GM18520 (cell line): ENCODE results near the gene NHLRC4.

Experiments
- ATAC-seq: cut with Tn5 transposase; IDR thresholded peaks from one replicate; pipeline ENCODE4 v1.9.1; 2021; ENCODE audit not compliant: unreplicated experiment

NHLRC4 gene

GRCh38 chr16:530111-530817, 36.5 kb upstream of the NHLRC4 start:
- ATAC-seq, result no peak

DNA sequence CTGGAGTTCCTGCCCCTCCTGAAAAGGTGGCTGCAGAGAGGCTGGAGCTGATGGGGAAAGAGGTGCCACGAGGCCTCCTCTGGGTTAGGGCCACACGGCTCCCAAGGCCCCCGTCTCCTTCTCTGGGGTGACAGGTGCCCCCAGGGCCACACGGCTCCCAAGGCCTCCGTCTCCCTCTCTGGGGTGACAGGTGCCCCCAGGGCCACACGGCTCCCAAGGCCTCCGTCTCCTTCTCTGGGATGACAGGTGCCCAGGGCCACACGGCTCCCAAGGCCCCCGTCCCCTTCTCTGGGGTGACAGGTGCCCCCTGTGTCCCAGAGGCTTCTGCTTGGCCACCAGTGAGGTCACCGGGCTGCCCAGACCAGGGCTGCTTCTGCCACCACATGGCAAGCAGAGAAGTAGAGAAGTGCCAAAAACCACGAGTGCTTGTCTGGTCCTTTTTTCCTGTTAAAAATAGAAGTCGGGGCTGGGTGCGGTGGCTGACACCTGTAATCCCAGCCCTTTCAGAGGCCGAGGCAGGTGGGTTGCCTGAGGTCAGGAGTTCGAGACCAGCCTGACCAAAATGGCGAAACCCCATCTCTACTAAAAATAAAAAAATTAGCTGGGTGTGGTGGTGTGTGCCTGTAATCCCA, 35.2 kb upstream of the NHLRC4 start:
- ATAC-seq, result no peak

DNA sequence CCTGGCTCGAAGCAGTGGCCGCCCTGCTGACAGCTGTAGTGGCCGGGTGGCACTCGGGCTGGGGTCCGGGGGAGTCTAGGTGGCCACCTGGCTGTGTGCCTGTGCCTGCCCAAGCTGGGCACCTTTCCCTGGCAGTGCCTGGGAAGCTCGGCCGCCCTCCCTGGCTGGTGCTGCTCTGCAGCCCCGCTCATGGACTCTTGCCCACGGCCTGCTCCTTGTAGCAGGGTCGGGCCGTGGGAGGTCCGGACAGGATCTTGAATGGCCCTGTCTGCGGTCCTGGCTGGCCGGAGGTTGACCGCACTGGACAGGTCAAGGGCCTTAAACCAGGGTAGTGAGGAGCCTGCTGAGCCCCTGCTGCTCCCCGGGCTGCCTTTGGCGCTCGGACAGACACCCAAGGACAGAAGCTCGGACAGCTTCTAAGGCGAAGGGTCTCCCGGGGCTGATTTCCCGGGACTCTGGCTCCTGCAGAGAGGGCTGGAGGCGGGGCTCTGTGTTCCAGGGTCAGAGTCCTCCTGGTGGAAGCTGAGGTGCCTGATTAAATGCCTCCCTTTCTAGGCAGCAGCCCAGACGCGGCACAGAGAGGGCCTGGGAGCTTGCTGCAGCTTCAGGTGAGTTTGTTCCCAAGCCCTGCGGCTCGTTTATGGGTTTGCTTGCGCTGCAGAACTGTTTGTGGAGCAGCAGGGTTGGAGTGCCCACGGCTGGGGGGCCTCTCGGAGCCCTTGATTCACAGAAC, 33.2 kb upstream of the NHLRC4 start:
- no peak for ATAC-seq

GRCh38 chr16:534135-534534, 32.7 kb upstream of the NHLRC4 start:
- no peak for ATAC-seq

DNA sequence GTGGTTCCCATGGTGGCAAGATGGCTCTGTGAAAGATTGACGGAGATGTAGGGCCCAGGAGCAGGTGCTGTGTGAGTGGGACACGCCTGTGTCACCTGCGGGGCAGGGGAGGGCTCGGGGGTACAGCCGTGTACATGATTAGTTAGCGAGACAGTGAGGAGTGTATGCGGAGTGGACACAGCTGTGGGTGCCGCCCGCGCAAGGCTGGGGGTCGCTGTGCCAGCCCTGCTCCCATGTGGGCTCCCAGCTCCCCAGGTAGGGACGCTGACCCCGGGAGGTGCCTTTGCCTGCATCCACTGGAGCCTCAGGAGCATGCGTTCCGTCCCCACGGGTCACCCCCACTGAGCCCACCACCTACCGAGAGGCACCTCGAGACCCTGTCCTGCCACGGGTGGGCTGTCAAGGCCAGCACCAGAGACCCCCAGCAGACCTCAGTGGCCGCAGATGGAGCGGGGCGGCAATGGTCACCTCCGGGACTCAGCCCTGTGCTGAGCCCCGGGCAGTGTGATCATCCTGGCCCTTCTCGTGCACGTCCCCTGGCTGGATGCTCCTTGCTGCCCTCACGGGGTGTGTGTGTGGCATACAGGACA, 31.9 kb upstream of the NHLRC4 start:
- no peak for ATAC-seq

GRCh38 chr16:535446-536405, 31.1 kb upstream of the NHLRC4 start:
- ATAC-seq, result no peak

DNA sequence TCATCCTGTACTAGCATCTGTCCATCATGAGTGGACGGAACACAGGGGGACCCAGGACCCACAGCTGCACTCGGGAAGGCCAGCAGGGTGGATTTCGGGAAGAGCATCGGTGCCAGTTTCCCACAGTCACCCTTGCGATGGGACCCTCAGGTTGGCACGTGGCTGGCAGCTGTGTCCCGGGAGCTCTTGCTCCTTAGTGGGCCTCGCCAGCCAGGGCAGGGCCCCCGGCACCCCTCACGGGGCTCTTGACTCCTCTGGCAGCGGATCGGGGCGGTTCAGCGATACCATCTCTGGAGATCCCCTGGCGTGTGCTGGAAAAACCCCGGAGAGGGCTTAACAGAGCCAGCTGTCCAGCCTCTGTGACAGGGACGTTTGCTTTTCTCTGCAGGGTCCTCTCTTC, 30.1 kb upstream of the NHLRC4 start:
- no peak for ATAC-seq

- no peak for ATAC-seq
Observed at GRCh38 chr16:537415-538335, 29.1 kb upstream of the NHLRC4 start.

DNA sequence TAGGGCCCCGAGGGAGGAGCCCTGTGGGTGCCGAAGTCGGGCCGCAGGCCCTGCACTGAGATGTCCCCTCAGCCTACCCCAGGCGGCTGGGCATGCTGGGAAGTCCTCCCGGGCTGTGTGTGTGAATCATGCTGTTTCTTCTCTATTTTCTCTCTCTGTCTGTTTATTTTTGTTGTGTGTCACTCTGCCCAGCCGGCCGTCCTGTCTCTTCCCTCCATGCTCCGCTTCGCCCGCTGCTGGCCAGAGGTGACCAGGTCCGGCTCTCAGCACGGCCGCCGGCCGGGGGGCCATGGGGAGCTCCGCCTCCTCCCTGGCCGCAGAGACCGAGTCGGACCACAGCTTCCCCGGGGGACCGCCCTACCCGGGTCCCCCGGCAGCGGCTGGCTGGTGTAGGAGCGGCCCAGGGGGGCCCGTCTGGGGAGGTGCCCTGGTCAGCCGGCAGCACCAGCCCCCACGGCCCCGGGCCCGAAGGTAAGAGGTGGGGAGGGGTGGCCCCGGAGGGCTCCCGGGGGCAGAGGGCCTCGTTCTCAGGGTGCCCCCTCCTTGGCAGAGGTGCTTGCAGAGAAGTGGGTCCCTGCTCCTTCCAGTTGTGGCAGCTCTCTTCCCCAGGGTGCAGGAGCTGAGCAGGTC, 26.8 kb upstream of the NHLRC4 start:
- ATAC-seq, result no peak

- ATAC-seq, result no peak
Observed at GRCh38 chr16:540645-541340, 26.0 kb upstream of the NHLRC4 start.

DNA sequence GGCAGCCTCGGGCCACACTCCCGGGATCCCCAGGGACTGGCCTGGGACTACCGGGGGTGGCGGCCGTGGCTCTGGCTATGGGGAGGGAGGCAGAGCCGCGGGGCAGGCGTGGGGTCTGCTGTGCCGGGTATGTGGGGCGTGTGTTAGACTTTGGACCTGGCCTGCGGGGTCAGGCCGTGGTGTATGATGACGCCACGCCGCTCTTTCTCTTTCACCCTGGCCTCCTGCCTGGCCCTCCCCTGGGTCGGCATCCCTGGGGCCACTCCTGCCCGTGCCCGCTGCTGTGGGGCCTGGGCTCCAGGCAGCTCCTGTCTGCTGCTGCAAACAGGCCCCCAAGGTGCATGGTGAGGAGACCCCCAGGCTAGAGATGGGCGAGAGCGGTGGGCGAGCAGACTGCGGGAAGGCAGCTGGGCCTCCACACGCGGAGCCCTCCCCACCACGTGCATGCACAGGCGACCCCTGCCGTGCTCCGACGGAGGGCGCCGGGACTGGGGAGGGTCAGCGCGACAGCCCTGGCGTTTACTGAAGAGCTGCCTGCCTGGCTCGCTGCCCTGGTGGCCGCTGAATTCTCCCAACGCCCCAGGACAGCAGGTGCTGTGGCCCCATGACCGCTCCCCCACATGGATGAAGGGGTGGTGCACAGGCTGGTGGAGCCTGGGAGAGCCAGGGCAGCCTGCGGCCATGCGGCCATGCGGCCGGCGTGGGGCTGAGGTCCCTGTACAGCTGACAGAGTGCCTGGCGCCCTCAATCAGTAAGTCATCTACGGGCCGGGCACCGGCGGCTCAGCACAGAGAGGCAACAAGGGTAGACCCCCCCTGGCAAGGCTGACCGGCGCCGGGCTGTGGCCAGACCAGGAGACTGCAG, 23.3 kb upstream of the NHLRC4 start:
- ATAC-seq, result no peak

DNA sequence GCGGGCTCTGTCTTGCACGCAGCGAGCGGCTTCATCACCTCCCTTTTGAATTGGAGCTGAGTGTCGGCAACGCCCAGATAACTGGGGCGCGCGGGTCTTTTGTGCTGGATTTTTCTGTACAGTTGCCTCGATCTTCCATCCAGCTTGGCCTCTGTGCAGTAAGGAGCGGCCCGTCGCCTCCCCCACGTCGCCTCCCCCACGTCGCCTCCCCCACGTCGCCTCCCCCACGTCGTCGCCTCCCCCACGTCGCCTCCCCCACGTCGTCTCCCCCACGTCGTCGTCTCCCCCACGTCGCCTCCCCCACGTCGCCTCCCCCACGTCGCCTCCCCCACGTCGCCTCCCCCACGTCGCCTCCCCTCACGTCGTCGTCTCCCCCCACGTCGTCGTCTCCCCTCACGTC, 22.3 kb upstream of the NHLRC4 start:
- no peak for ATAC-seq

GRCh38 chr16:546909-547770, 19.7 kb upstream of the NHLRC4 start:
- ATAC-seq, result no peak

DNA sequence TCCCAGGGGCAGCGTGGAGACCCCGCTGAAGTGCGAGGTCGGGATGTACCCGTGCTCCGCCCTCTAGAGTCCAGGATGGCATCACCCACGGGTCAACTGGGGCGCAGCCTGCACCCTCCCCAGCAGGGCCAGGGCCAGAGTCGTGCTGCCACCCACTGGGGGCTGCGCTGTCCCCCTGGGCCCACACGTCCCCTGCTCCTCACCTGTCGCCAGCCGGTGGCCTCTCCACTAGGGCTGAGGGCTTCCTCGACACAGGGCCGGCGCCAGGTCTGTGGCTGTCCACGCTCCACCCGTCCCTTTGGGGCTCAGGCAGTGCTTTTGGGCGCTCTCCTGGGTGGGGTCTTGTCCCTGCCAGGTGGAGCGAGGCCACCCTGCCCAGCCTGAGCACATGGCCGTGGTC, 18.2 kb upstream of the NHLRC4 start:
- no peak for ATAC-seq

DNA sequence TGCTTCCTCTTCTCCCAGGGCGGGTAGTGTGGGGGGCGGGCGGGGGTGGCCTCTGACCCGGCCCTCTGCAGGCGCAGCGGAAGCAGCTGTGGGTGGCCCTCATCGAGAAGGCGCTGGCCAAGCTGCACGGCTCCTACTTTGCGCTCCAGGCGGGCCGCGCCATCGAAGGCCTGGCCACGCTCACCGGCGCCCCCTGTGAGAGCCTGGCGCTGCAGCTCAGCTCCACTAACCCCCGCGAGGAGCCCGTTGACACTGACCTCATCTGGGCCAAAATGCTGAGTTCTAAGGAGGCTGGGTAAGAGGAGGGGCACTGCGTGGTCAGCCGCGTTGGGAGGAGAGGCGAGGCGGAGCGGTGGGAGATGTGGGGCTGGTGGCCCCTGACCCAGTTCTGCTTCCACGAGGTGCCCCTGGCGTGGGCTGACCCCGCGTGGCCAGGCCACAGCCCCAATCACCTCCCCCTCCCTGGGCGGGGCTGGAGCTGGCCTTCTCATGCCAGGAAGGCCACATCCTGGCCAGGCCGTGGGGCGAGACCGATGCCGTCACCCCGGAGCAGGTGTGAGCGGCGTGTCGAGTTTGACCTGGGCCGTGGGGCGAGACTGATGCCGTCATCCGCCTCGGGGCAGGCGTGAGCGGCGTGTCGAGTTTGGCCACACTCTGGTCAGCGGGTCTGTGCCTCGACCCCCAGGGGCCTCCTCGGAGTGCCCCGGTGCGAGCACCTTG, 17.1 kb upstream of the NHLRC4 start:
- no peak for ATAC-seq

DNA sequence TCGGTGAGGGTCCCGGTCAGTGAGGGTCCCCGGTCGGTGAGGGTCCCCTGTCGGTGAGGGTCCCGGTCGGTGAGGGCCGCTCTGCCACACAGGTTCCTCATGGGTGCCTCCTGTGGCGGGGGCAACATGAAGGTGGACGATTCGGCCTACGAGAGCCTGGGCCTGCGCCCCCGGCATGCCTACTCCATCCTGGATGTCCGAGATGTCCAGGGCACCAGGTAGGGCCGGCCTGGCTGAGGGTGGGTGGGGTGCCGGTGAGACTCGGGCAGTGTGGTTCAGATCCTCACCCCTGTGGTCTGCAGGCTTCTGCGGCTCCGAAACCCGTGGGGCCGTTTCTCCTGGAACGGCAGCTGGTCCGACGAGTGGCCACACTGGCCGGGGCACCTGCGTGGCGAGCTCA, 15.6 kb upstream of the NHLRC4 start:
- no peak for ATAC-seq
